Brain pericyte (primary cell): ENCODE results near the gene NUDT22.

Experiments used
- DNase-seq: peaks from one replicate; pipeline ENCODE4 v3.0.0-alpha.2; 2012; ENCODE audit warnings: low read depth, low spot score

The NUDT22 gene

GRCh38 chr11:64206457-64207255 lies 19.4 kb upstream of the NUDT22 start, which contains the start of gene FERMT3:
Gene FERMT3, plus strand, starts transcription at chr11:64206721. Its CDS starts 644 bp downstream, at chr11:64207365.
- no peak for DNase-seq

GRCh38 chr11:64207256-64208085 lies 18.6 kb upstream of the NUDT22 start:
- DNase-seq: no peak

GRCh38 chr11:64208086-64208795 lies 17.8 kb upstream of the NUDT22 start:
- no peak for DNase-seq

GRCh38 chr11:64208796-64209562 lies 17.1 kb upstream of the NUDT22 start:
- no peak for DNase-seq

- DNase-seq: no peak
Observed at GRCh38 chr11:64209563-64209843, 16.6 kb upstream of the NUDT22 start.

- DNase-seq: no peak
Observed at GRCh38 chr11:64210301-64211020, 15.6 kb upstream of the NUDT22 start.

- DNase-seq: no peak
Observed at GRCh38 chr11:64211181-64211872, 14.7 kb upstream of the NUDT22 start.

GRCh38 chr11:64216879-64217278 lies 9.2 kb upstream of the NUDT22 start:
- DNase-seq: no peak

GRCh38 chr11:64218628-64219353 lies 7.3 kb upstream of the NUDT22 start:
- DNase-seq: no peak

GRCh38 chr11:64219354-64219684 lies 6.8 kb upstream of the NUDT22 start:
- DNase-seq: no peak

GRCh38 chr11:64219755-64220154 lies 6.3 kb upstream of the NUDT22 start:
- DNase-seq: no peak

GRCh38 chr11:64220271-64220670 lies 5.8 kb upstream of the NUDT22 start:
- DNase-seq: no peak

GRCh38 chr11:64220798-64221197 lies 5.3 kb upstream of the NUDT22 start:
- no peak for DNase-seq

GRCh38 chr11:64222651-64223000 lies 3.4 kb upstream of the NUDT22 start:
- no peak for DNase-seq

GRCh38 chr11:64223001-64223651 lies 2.9 kb upstream of the NUDT22 start:
- DNase-seq: no peak

GRCh38 chr11:64224151-64224890 lies 1.8 kb upstream of the NUDT22 start:
- DNase-seq: no peak

GRCh38 chr11:64224891-64225607 lies 1.0 kb upstream of the NUDT22 start:
- DNase-seq: no peak

GRCh38 chr11:64226507-64227051 lies 505 bp downstream of the NUDT22 start:
- DNase-seq: no peak
